Astrocyte (in vitro differentiated cells and primary cell): Measurements from ENCODE around the gene MECP2. TPM values are rescaled to one million over a fixed set of nuclear protein-coding genes. Genes with fewer than 3 reads are reported as not detected.

ENCODE experiments used
- DNase-seq: peaks from one replicate; pipeline ENCODE4 v3.0.0-alpha.2; 2010; ENCODE audit warnings: low read depth
- FAIRE-seq: peaks from 2 replicates; lab custom pipeline; 2011; peaks lifted over from hg19 to GRCh38; lab: Jason Lieb, UNC
- H2AFZ ChIP-seq: 2 replicates; pipeline ENCODE4 v1.6.0; 2012; ENCODE audit warnings: low read depth, low read length, inconsistent platforms
- H3K27ac ChIP-seq: 2 replicates; pipeline ENCODE4 v1.5.1; 2011; ENCODE audit warnings: low read depth, low read length, inconsistent platforms
- H3K27me3 ChIP-seq: 2 replicates; pipeline ENCODE4 v1.6.0; 2011; ENCODE audit warnings: low read length, inconsistent platforms; ENCODE audit not compliant: insufficient read depth
- H3K36me3 ChIP-seq: 2 replicates; pipeline ENCODE4 v1.5.1; 2011; ENCODE audit warnings: low read length, inconsistent platforms; ENCODE audit not compliant: insufficient read depth
- H3K4me1 ChIP-seq: 2 replicates; pipeline ENCODE4 v1.5.1; 2011; ENCODE audit warnings: low read length, inconsistent platforms; ENCODE audit not compliant: insufficient read depth
- H3K4me2 ChIP-seq: 2 replicates; pipeline ENCODE4 v1.6.0; 2012; ENCODE audit warnings: low read length, inconsistent platforms
- H3K4me3 ChIP-seq: 2 replicates; pipeline ENCODE4 v1.5.1; 2011; ENCODE audit warnings: low read depth, mild to moderate bottlenecking, low read length, inconsistent platforms; ENCODE audit not compliant: insufficient read depth
- H3K79me2 ChIP-seq: 2 replicates; pipeline ENCODE4 v1.6.0; 2012; ENCODE audit warnings: mild to moderate bottlenecking, low read length, inconsistent platforms; ENCODE audit not compliant: insufficient read depth
- H3K9ac ChIP-seq: 2 replicates; pipeline ENCODE4 v1.6.0; 2012; ENCODE audit warnings: mild to moderate bottlenecking, low read length, inconsistent platforms
- H3K9me3 ChIP-seq: 2 replicates; pipeline ENCODE4 v1.5.1; 2012; ENCODE audit warnings: low read depth, mild to moderate bottlenecking, low read length, inconsistent platforms; ENCODE audit not compliant: insufficient read depth
- H4K20me1 ChIP-seq: 2 replicates; pipeline ENCODE4 v1.6.0; 2012; ENCODE audit warnings: low read length, inconsistent platforms; ENCODE audit not compliant: insufficient read depth
- H3K27ac Mint-ChIP-seq: one replicate; pipeline ENCODE4 v1.8.0; 2021; ENCODE audit warnings: mild to moderate bottlenecking, mixed read lengths; ENCODE audit not compliant: unreplicated experiment
- H3K27me3 Mint-ChIP-seq: one replicate; pipeline ENCODE4 v1.8.0; 2021; ENCODE audit warnings: low read depth, mixed read lengths; ENCODE audit not compliant: unreplicated experiment
- H3K36me3 Mint-ChIP-seq: one replicate; pipeline ENCODE4 v1.8.0; 2021; ENCODE audit warnings: low read depth, mixed read lengths; ENCODE audit not compliant: unreplicated experiment
- H3K4me1 Mint-ChIP-seq: one replicate; pipeline ENCODE4 v1.8.0; 2021; ENCODE audit warnings: low read depth, mixed read lengths; ENCODE audit not compliant: unreplicated experiment
- H3K4me3 Mint-ChIP-seq: one replicate; pipeline ENCODE4 v1.8.0; 2021; ENCODE audit warnings: mild to moderate bottlenecking, moderate library complexity, mixed read lengths; ENCODE audit not compliant: unreplicated experiment
- H3K9me3 Mint-ChIP-seq: one replicate; pipeline ENCODE4 v1.8.0; 2021; ENCODE audit warnings: mild to moderate bottlenecking, mixed read lengths; ENCODE audit not compliant: unreplicated experiment
- CTCF ChIP-seq: IDR thresholded peaks from 2 replicates; pipeline ENCODE4 v1.5.1; 2011; ENCODE audit warnings: low read depth, mild to moderate bottlenecking, inconsistent platforms, low read length, moderate library complexity; ENCODE audit not compliant: insufficient read depth
- EZH2 ChIP-seq: IDR thresholded peaks from 2 replicates; pipeline ENCODE4 v1.6.1; 2012; ENCODE audit warnings: mild to moderate bottlenecking, low read length, inconsistent platforms; ENCODE audit not compliant: insufficient read depth
- total RNA-seq: library from RNA; stranded (reverse); gene quantifications from 2 replicates; pipeline ENCODE4 v1.2.1, GENCODE V29; 2021

MECP2 gene
- total RNA-seq, 1 donor from 2014 or later: 36.2 TPM

- no peak overlapping the region for H2AFZ ChIP-seq
- Mint-ChIP-seq H3K4me3 (no peak overlapping the region), H3K27me3 (peaks cover 6% of the 10 kb centered on the region), H3K27ac (no peak overlapping the region), H3K4me1 (no peaks in the 10 kb centered on the region), H3K9me3 (no peaks in the 10 kb centered on the region), H3K36me3 (no peaks in the 10 kb centered on the region)
- H3K36me3 ChIP-seq: no peaks in the 10 kb centered on the region
- H4K20me1 ChIP-seq: no peaks in the 10 kb centered on the region
- FAIRE-seq (no peak), DNase-seq (no peak)
- no peak for TF ChIP-seq EZH2
- TF ChIP-seq CTCF: no peak
- H3K4me3 ChIP-seq: no peak overlapping the region
- no peaks in the 10 kb centered on the region for H3K27me3 ChIP-seq
- no peaks in the 10 kb centered on the region for H3K4me1 ChIP-seq
- H3K9me3 ChIP-seq: no peaks in the 10 kb centered on the region
- no peak overlapping the region for H3K27ac ChIP-seq
- H3K9ac ChIP-seq: no peak overlapping the region
- H3K79me2 ChIP-seq: no peaks in the 10 kb centered on the region
- no peak overlapping the region for H3K4me2 ChIP-seq
Observed at GRCh38 chrX:154132366-154132765, 34.8 kb upstream of the MECP2 start.

GRCh38 chrX:154131955-154132354 is 34.4 kb upstream of the MECP2 start:
- Mint-ChIP-seq H3K9me3 (no peaks in the 10 kb centered on the region), H3K27me3 (peaks cover 6% of the 10 kb centered on the region), H3K27ac (no peak overlapping the region), H3K4me1 (no peaks in the 10 kb centered on the region), H3K4me3 (no peak overlapping the region), H3K36me3 (no peaks in the 10 kb centered on the region)
- TF ChIP-seq CTCF: no peak
- TF ChIP-seq EZH2: no peak
- Histone ChIP-seq H3K27ac (no peak overlapping the region), H2AFZ (no peak overlapping the region), H3K36me3 (no peaks in the 10 kb centered on the region), H3K27me3 (no peaks in the 10 kb centered on the region), H3K79me2 (no peaks in the 10 kb centered on the region), H3K9me3 (no peaks in the 10 kb centered on the region), H4K20me1 (no peaks in the 10 kb centered on the region), H3K9ac (no peak overlapping the region), H3K4me3 (no peak overlapping the region), H3K4me1 (no peaks in the 10 kb centered on the region), H3K4me2 (no peak overlapping the region)
- FAIRE-seq (no peak), DNase-seq (no peak)

GRCh38 chrX:154126101-154126500 is 28.6 kb upstream of the MECP2 start:
- Histone ChIP-seq H3K4me3 (no peak overlapping the region), H3K9ac (no peak overlapping the region), H3K79me2 (no peaks in the 10 kb centered on the region), H3K36me3 (no peaks in the 10 kb centered on the region), H2AFZ (no peak overlapping the region), H4K20me1 (no peaks in the 10 kb centered on the region), H3K9me3 (no peaks in the 10 kb centered on the region), H3K27ac (no peak overlapping the region), H3K4me1 (no peaks in the 10 kb centered on the region), H3K27me3 (no peaks in the 10 kb centered on the region), H3K4me2 (no peak overlapping the region)
- Mint-ChIP-seq H3K4me3 (no peak overlapping the region), H3K27ac (no peak overlapping the region), H3K9me3 (no peaks in the 10 kb centered on the region), H3K27me3 (peaks cover 4% of the 10 kb centered on the region), H3K4me1 (no peaks in the 10 kb centered on the region), H3K36me3 (no peaks in the 10 kb centered on the region)
- FAIRE-seq (no peak), DNase-seq (no peak)
- no peak for TF ChIP-seq EZH2
- TF ChIP-seq CTCF: no peak
